ENCODE data around the gene TH.

DNA sequence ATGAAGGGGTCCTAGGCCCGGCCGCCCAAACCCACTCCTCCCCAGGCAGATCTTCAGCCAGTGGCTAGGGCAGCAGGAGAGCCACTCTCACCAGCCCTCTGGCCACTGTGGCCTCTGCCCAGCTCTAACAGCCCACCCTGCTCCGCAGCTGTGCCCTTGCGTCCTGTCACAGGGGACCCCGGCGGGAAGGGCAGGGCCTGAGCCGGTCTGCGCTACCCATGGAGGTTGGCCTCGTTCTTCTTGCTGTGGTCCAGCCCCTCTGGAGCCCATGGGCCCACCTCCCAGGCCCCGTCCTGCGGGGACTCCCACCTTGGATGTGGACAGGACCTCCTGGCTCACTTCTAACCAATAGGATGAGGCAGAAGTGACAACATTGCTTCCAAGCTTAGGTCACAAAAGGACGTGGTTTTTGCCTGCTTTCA, 38.3 kb upstream of the TH start:
- TF ChIP-seq, protein P1, sequence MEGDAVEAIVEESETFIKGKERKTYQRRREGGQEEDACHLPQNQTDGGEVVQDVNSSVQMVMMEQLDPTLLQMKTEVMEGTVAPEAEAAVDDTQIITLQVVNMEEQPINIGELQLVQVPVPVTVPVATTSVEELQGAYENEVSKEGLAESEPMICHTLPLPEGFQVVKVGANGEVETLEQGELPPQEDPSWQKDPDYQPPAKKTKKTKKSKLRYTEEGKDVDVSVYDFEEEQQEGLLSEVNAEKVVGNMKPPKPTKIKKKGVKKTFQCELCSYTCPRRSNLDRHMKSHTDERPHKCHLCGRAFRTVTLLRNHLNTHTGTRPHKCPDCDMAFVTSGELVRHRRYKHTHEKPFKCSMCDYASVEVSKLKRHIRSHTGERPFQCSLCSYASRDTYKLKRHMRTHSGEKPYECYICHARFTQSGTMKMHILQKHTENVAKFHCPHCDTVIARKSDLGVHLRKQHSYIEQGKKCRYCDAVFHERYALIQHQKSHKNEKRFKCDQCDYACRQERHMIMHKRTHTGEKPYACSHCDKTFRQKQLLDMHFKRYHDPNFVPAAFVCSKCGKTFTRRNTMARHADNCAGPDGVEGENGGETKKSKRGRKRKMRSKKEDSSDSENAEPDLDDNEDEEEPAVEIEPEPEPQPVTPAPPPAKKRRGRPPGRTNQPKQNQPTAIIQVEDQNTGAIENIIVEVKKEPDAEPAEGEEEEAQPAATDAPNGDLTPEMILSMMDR (conservative IDR thresholded peaks at IDR 0.05; ENCODE audit: low read length), result no peak
- TF ChIP-seq EZH2phosphoT487 (IDR thresholded peaks at IDR 0.05; ENCODE audit: borderline replicate concordance, low read depth, low read length), result no peak

All from OCI-LY7 (cell line).